ENCODE measurements around the gene BCL7B. TPM values are rescaled to one million over a fixed set of nuclear protein-coding genes. Genes with fewer than 3 reads are reported as not detected.
A peak's percentile ranks its signal among the peaks of the same experiment; 100 is the strongest.
"Not testable (repeated sequence)": the region's sequence is repeated elsewhere in the genome, so short reads cannot be mapped to it uniquely, and the experiment has no call there.

The BCL7B gene
- total and polyA plus RNA-seq, 2 donors from 2014 or later: 55.4 to 67.3 TPM

GRCh38 chr7:73555411-73555982, 2.0 kb downstream of the BCL7B start:
- intact Hi-C loops (cut with DNase I): no loop called here
- peak overlapping the region in 1 of 2 donors; percentile 1 for H3K27ac ChIP-seq (ENCODE audit: low read depth in 2 of 2, low read length in 2 of 2)

GRCh38 chr7:73550093-73550492, 7.4 kb downstream of the BCL7B start:
- H3K9ac ChIP-seq (ENCODE audit: low read length in 3 of 3); H3K27ac ChIP-seq (ENCODE audit: low read depth in 2 of 2, low read length in 2 of 2); intact Hi-C loops (cut with DNase I); H3K27me3 ChIP-seq (ENCODE audit: control insufficient read depth, insufficient read depth, low read length); FAIRE-seq; H3K4me3 ChIP-seq (ENCODE audit: low read length in 3 of 3); H3K4me1 ChIP-seq (ENCODE audit: control insufficient read depth in 2 of 3, insufficient read depth in 2 of 3, low read depth in 1 of 3, low read length in 3 of 3); DNase-seq; H3K9me3 ChIP-seq (ENCODE audit: control insufficient read depth in 2 of 3, insufficient read depth in 1 of 3, low read length in 3 of 3): not testable (repeated sequence)
- peaks cover 2 to 14% (median 4%) of the 10 kb centered on the region in 3 donors for H3K36me3 ChIP-seq (ENCODE audit: control insufficient read depth in 2 of 3, insufficient read depth in 3 of 3, low read length in 3 of 3)

More at GRCh38 chr7:73555411-73555982, 2.0 kb downstream of the BCL7B start:
- H3K4me3 ChIP-seq (ENCODE audit: low read length in 3 of 3): peak overlapping the region in 2 of 3 donors; percentile 13 to 81
- H3K4me1 ChIP-seq (ENCODE audit: control insufficient read depth in 2 of 3, insufficient read depth in 2 of 3, low read depth in 1 of 3, low read length in 3 of 3): peaks cover 0 to 16% (median 0%) of the 10 kb centered on the region in 3 donors
- peaks cover 2 to 10% (median 4%) of the 10 kb centered on the region in 3 donors for H3K36me3 ChIP-seq (ENCODE audit: control insufficient read depth in 2 of 3, insufficient read depth in 3 of 3, low read length in 3 of 3)
- DNase-seq (no peak), FAIRE-seq (no peak)
- H3K9me3 ChIP-seq (ENCODE audit: control insufficient read depth in 2 of 3, insufficient read depth in 1 of 3, low read length in 3 of 3): no peaks in the 10 kb centered on the region
- TF ChIP-seq CTCF (IDR thresholded peaks at IDR 0.05; ENCODE audit: borderline replicate concordance, extremely low read depth, insufficient read depth): no peak
- H3K9ac ChIP-seq (ENCODE audit: low read length in 3 of 3): peak overlapping the region in 1 of 3 donors; percentile 49
- no peaks in the 10 kb centered on the region for H3K27me3 ChIP-seq (ENCODE audit: control insufficient read depth, insufficient read depth, low read length)

- Histone ChIP-seq H3K36me3 (ENCODE audit: control insufficient read depth in 2 of 3, insufficient read depth in 3 of 3, low read length in 3 of 3) (peaks cover 2 to 14% (median 4%) of the 10 kb centered on the region in 3 donors), H3K9ac (ENCODE audit: low read length in 3 of 3) (no peak overlapping the region), H3K4me3 (ENCODE audit: low read length in 3 of 3) (no peak overlapping the region), H3K9me3 (ENCODE audit: control insufficient read depth in 2 of 3, insufficient read depth in 1 of 3, low read length in 3 of 3) (no peaks in the 10 kb centered on the region), H3K27me3 (ENCODE audit: control insufficient read depth, insufficient read depth, low read length) (no peaks in the 10 kb centered on the region), H3K27ac (ENCODE audit: low read depth in 2 of 2, low read length in 2 of 2) (no peak overlapping the region), H3K4me1 (ENCODE audit: control insufficient read depth in 2 of 3, insufficient read depth in 2 of 3, low read depth in 1 of 3, low read length in 3 of 3) (peaks cover 0 to 2% (median 0%) of the 10 kb centered on the region in 3 donors)
- TF ChIP-seq CTCF (IDR thresholded peaks at IDR 0.05; ENCODE audit: borderline replicate concordance, extremely low read depth, insufficient read depth): no peak
- DNase-seq (no peak), FAIRE-seq (no peak)
- intact Hi-C loops (cut with DNase I): no loop called here
Observed at GRCh38 chr7:73549176-73549575, 8.3 kb downstream of the BCL7B start.

GRCh38 chr7:73547841-73548240, 9.6 kb downstream of the BCL7B start:
- Histone ChIP-seq H3K27me3 (ENCODE audit: control insufficient read depth, insufficient read depth, low read length) (no peaks in the 10 kb centered on the region), H3K27ac (ENCODE audit: low read depth in 2 of 2, low read length in 2 of 2) (no peak overlapping the region), H3K9me3 (ENCODE audit: control insufficient read depth in 2 of 3, insufficient read depth in 1 of 3, low read length in 3 of 3) (no peaks in the 10 kb centered on the region), H3K4me1 (ENCODE audit: control insufficient read depth in 2 of 3, insufficient read depth in 2 of 3, low read depth in 1 of 3, low read length in 3 of 3) (peaks cover 0 to 2% (median 0%) of the 10 kb centered on the region in 3 donors), H3K9ac (ENCODE audit: low read length in 3 of 3) (no peak overlapping the region), H3K36me3 (ENCODE audit: control insufficient read depth in 2 of 3, insufficient read depth in 3 of 3, low read length in 3 of 3) (peaks cover 2 to 14% (median 9%) of the 10 kb centered on the region in 3 donors), H3K4me3 (ENCODE audit: low read length in 3 of 3) (no peak overlapping the region)
- no peak for TF ChIP-seq CTCF (IDR thresholded peaks at IDR 0.05; ENCODE audit: borderline replicate concordance, extremely low read depth, insufficient read depth)
- no peak for FAIRE-seq
- no peak for DNase-seq
- intact Hi-C loops (cut with DNase I): no loop called here
